ENCODE measurements around the gene RASSF4.

The RASSF4 gene

GRCh38 chr10:44983066-44983894, 23.7 kb downstream of the RASSF4 start:
- Histone ChIP-seq H3K9ac (ENCODE audit: insufficient read length, low read depth) (no peak overlapping the region), H3K9me3 (ENCODE audit: insufficient read depth, low read length) (no peaks in the 10 kb centered on the region), H3K4me3 (ENCODE audit: insufficient read length, low read depth) (no peak overlapping the region), H3K36me3 (ENCODE audit: insufficient read depth, insufficient read length, low read length) (peaks cover 18% of the 10 kb centered on the region), H3K4me1 (ENCODE audit: insufficient read depth, insufficient read length) (peaks cover 31% of the 10 kb centered on the region), H3K27me3 (ENCODE audit: insufficient read depth, insufficient read length) (no peaks in the 10 kb centered on the region)
- DNase-seq (ENCODE audit: low read depth, low spot score) = no peak
- TF ChIP-seq SUZ12 (IDR thresholded peaks at IDR 0.05; ENCODE audit: extremely low read depth, insufficient read depth, insufficient read length) (no peak), YY1 (IDR thresholded peaks at IDR 0.05; ENCODE audit: insufficient read depth, insufficient read length) (no peak), ZNF274 (IDR thresholded peaks at IDR 0.05; ENCODE audit: low read depth, low read length) (no peak)

- H3K27me3 ChIP-seq (ENCODE audit: insufficient read depth, insufficient read length) = no peaks in the 10 kb centered on the region
- H3K4me1 ChIP-seq (ENCODE audit: insufficient read depth, insufficient read length) = peaks cover 32% of the 10 kb centered on the region
- peaks cover 18% of the 10 kb centered on the region for H3K36me3 ChIP-seq (ENCODE audit: insufficient read depth, insufficient read length, low read length)
- no peak for TF ChIP-seq ZNF274 (IDR thresholded peaks at IDR 0.05; ENCODE audit: low read depth, low read length)
- TF ChIP-seq YY1 (IDR thresholded peaks at IDR 0.05; ENCODE audit: insufficient read depth, insufficient read length) = no peak
- TF ChIP-seq SUZ12 (IDR thresholded peaks at IDR 0.05; ENCODE audit: extremely low read depth, insufficient read depth, insufficient read length) = no peak
- no peaks in the 10 kb centered on the region for H3K9me3 ChIP-seq (ENCODE audit: insufficient read depth, low read length)
- H3K4me3 ChIP-seq (ENCODE audit: insufficient read length, low read depth) = no peak overlapping the region
- no peak for DNase-seq (ENCODE audit: low read depth, low spot score)
- H3K9ac ChIP-seq (ENCODE audit: insufficient read length, low read depth) = no peak overlapping the region
Measured at GRCh38 chr10:44983895-44984278, 24.3 kb downstream of the RASSF4 start.

GRCh38 chr10:44984671-44985101, 25.1 kb downstream of the RASSF4 start:
- TF ChIP-seq ZNF274 (IDR thresholded peaks at IDR 0.05; ENCODE audit: low read depth, low read length) (no peak), SUZ12 (IDR thresholded peaks at IDR 0.05; ENCODE audit: extremely low read depth, insufficient read depth, insufficient read length) (no peak), YY1 (IDR thresholded peaks at IDR 0.05; ENCODE audit: insufficient read depth, insufficient read length) (no peak)
- Histone ChIP-seq H3K9me3 (ENCODE audit: insufficient read depth, low read length) (no peaks in the 10 kb centered on the region), H3K9ac (ENCODE audit: insufficient read length, low read depth) (no peak overlapping the region), H3K36me3 (ENCODE audit: insufficient read depth, insufficient read length, low read length) (peaks cover 18% of the 10 kb centered on the region), H3K27me3 (ENCODE audit: insufficient read depth, insufficient read length) (no peaks in the 10 kb centered on the region), H3K4me3 (ENCODE audit: insufficient read length, low read depth) (no peak overlapping the region), H3K4me1 (ENCODE audit: insufficient read depth, insufficient read length) (peaks cover 32% of the 10 kb centered on the region)
- no peak for DNase-seq (ENCODE audit: low read depth, low spot score)

- DNase-seq (ENCODE audit: low read depth, low spot score) = no peak
- peaks cover 18% of the 10 kb centered on the region for H3K36me3 ChIP-seq (ENCODE audit: insufficient read depth, insufficient read length, low read length)
- peaks cover 28% of the 10 kb centered on the region for H3K4me1 ChIP-seq (ENCODE audit: insufficient read depth, insufficient read length)
- H3K9me3 ChIP-seq (ENCODE audit: insufficient read depth, low read length) = no peaks in the 10 kb centered on the region
- H3K27me3 ChIP-seq (ENCODE audit: insufficient read depth, insufficient read length) = no peaks in the 10 kb centered on the region
- no peak overlapping the region for H3K4me3 ChIP-seq (ENCODE audit: insufficient read length, low read depth)
- no peak overlapping the region for H3K9ac ChIP-seq (ENCODE audit: insufficient read length, low read depth)
- TF ChIP-seq SUZ12 (IDR thresholded peaks at IDR 0.05; ENCODE audit: extremely low read depth, insufficient read depth, insufficient read length) (no peak), YY1 (IDR thresholded peaks at IDR 0.05; ENCODE audit: insufficient read depth, insufficient read length) (no peak), ZNF274 (IDR thresholded peaks at IDR 0.05; ENCODE audit: low read depth, low read length) (no peak)
Measured at GRCh38 chr10:44985175-44985681, 25.6 kb downstream of the RASSF4 start.

- TF ChIP-seq SUZ12 (IDR thresholded peaks at IDR 0.05; ENCODE audit: extremely low read depth, insufficient read depth, insufficient read length) (no peak), ZNF274 (IDR thresholded peaks at IDR 0.05; ENCODE audit: low read depth, low read length) (no peak), YY1 (IDR thresholded peaks at IDR 0.05; ENCODE audit: insufficient read depth, insufficient read length) (no peak)
- peaks cover 34% of the 10 kb centered on the region for H3K4me1 ChIP-seq (ENCODE audit: insufficient read depth, insufficient read length)
Measured at GRCh38 chr10:44986179-44986578, 26.6 kb downstream of the RASSF4 start.

GRCh38 chr10:44986670-44987069, 27.1 kb downstream of the RASSF4 start:
- no peak for DNase-seq (ENCODE audit: low read depth, low spot score)
- Histone ChIP-seq H3K4me1 (ENCODE audit: insufficient read depth, insufficient read length) (peaks cover 32% of the 10 kb centered on the region), H3K27me3 (ENCODE audit: insufficient read depth, insufficient read length) (no peaks in the 10 kb centered on the region), H3K4me3 (ENCODE audit: insufficient read length, low read depth) (no peak overlapping the region), H3K36me3 (ENCODE audit: insufficient read depth, insufficient read length, low read length) (peaks cover 28% of the 10 kb centered on the region), H3K9me3 (ENCODE audit: insufficient read depth, low read length) (no peaks in the 10 kb centered on the region), H3K9ac (ENCODE audit: insufficient read length, low read depth) (no peak overlapping the region)
- TF ChIP-seq ZNF274 (IDR thresholded peaks at IDR 0.05; ENCODE audit: low read depth, low read length) (no peak), SUZ12 (IDR thresholded peaks at IDR 0.05; ENCODE audit: extremely low read depth, insufficient read depth, insufficient read length) (no peak), YY1 (IDR thresholded peaks at IDR 0.05; ENCODE audit: insufficient read depth, insufficient read length) (no peak)

More at GRCh38 chr10:44986179-44986578, 26.6 kb downstream of the RASSF4 start:
- peaks cover 24% of the 10 kb centered on the region for H3K36me3 ChIP-seq (ENCODE audit: insufficient read depth, insufficient read length, low read length)
- no peak for DNase-seq (ENCODE audit: low read depth, low spot score)
- no peaks in the 10 kb centered on the region for H3K9me3 ChIP-seq (ENCODE audit: insufficient read depth, low read length)
- H3K4me3 ChIP-seq (ENCODE audit: insufficient read length, low read depth) = no peak overlapping the region
- H3K9ac ChIP-seq (ENCODE audit: insufficient read length, low read depth) = no peak overlapping the region
- no peaks in the 10 kb centered on the region for H3K27me3 ChIP-seq (ENCODE audit: insufficient read depth, insufficient read length)

- Histone ChIP-seq H3K9me3 (ENCODE audit: insufficient read depth, low read length) (no peaks in the 10 kb centered on the region), H3K4me1 (ENCODE audit: insufficient read depth, insufficient read length) (peaks cover 29% of the 10 kb centered on the region), H3K36me3 (ENCODE audit: insufficient read depth, insufficient read length, low read length) (peaks cover 38% of the 10 kb centered on the region), H3K4me3 (ENCODE audit: insufficient read length, low read depth) (no peak overlapping the region), H3K9ac (ENCODE audit: insufficient read length, low read depth) (no peak overlapping the region), H3K27me3 (ENCODE audit: insufficient read depth, insufficient read length) (no peaks in the 10 kb centered on the region)
- DNase-seq (ENCODE audit: low read depth, low spot score) = no peak
- no peak for TF ChIP-seq YY1 (IDR thresholded peaks at IDR 0.05; ENCODE audit: insufficient read depth, insufficient read length)
- TF ChIP-seq ZNF274 (IDR thresholded peaks at IDR 0.05; ENCODE audit: low read depth, low read length) = no peak
- no peak for TF ChIP-seq SUZ12 (IDR thresholded peaks at IDR 0.05; ENCODE audit: extremely low read depth, insufficient read depth, insufficient read length)
Measured at GRCh38 chr10:44988957-44989585, 29.5 kb downstream of the RASSF4 start.

Measured in NT2/D1 (cell line).